GM21515 (cell line): ENCODE data around the gene ZNF81.
"Not testable (repeated sequence)": the region's sequence is repeated elsewhere in the genome, so short reads cannot be mapped to it uniquely, and the experiment has no call there.

Experiments
- ATAC-seq: cut with Tn5 transposase; IDR thresholded peaks from one replicate; pipeline ENCODE4 v1.9.1; 2021; ENCODE audit not compliant: unreplicated experiment

The ZNF81 gene

GRCh38 chrX:47843363-47843762 is 6.7 kb downstream of the ZNF81 start:
- ATAC-seq = no peak

GRCh38 chrX:47844117-47844516 is 7.4 kb downstream of the ZNF81 start:
- no peak for ATAC-seq

- no peak for ATAC-seq
Measured at GRCh38 chrX:47846040-47846439, 9.3 kb downstream of the ZNF81 start.

GRCh38 chrX:47849778-47850177 is 13.1 kb downstream of the ZNF81 start:
- no peak for ATAC-seq

- not testable (repeated sequence) for ATAC-seq
Measured at GRCh38 chrX:47850389-47850788, 13.7 kb downstream of the ZNF81 start.

- no peak for ATAC-seq
Measured at GRCh38 chrX:47850901-47851300, 14.2 kb downstream of the ZNF81 start.

- no peak for ATAC-seq
Measured at GRCh38 chrX:47854474-47854873, 17.8 kb downstream of the ZNF81 start.

GRCh38 chrX:47859686-47860085 is 23.0 kb downstream of the ZNF81 start:
- ATAC-seq = no peak

GRCh38 chrX:47862680-47863079 is 26.0 kb downstream of the ZNF81 start:
- ATAC-seq = no peak

- no peak for ATAC-seq
Measured at GRCh38 chrX:47863187-47863586, 26.5 kb downstream of the ZNF81 start.

- no peak for ATAC-seq
Measured at GRCh38 chrX:47864300-47864699, 27.6 kb downstream of the ZNF81 start.

- no peak for ATAC-seq
Measured at GRCh38 chrX:47864785-47865184, 28.1 kb downstream of the ZNF81 start.

GRCh38 chrX:47873123-47873522 is 36.4 kb downstream of the ZNF81 start:
- no peak for ATAC-seq

- ATAC-seq = no peak
Measured at GRCh38 chrX:47877327-47877726, 40.6 kb downstream of the ZNF81 start.

- ATAC-seq = no peak
Measured at GRCh38 chrX:47878198-47878597, 41.5 kb downstream of the ZNF81 start.

- no peak for ATAC-seq
Measured at GRCh38 chrX:47879463-47879862, 42.8 kb downstream of the ZNF81 start.

GRCh38 chrX:47880927-47881326 is 44.2 kb downstream of the ZNF81 start:
- ATAC-seq = no peak

- ATAC-seq = no peak
Measured at GRCh38 chrX:47885501-47885900, 48.8 kb downstream of the ZNF81 start.

GRCh38 chrX:47898024-47898423 is 61.3 kb downstream of the ZNF81 start:
- no peak for ATAC-seq

GRCh38 chrX:47900833-47901232 is 64.1 kb downstream of the ZNF81 start:
- ATAC-seq = no peak

GRCh38 chrX:47902161-47902560 is 65.5 kb downstream of the ZNF81 start:
- no peak for ATAC-seq

- ATAC-seq = no peak
Measured at GRCh38 chrX:47915886-47916493, 79.3 kb downstream of the ZNF81 start.

GRCh38 chrX:47918274-47918673 is 81.6 kb downstream of the ZNF81 start:
- ATAC-seq = no peak
